HepG2 (cell line): Measurements from ENCODE around the gene ZBTB46. TPM values are rescaled to one million over a fixed set of nuclear protein-coding genes. Genes with fewer than 3 reads are reported as not detected.

Experiments used
- ATF6 ChIP-seq: sonication (generic); formaldehyde crosslinking; conservative IDR thresholded peaks from 2 replicates; pipeline ENCODE4 v1.4.0; 2020; ENCODE audit warnings: missing genetic modification reagents
- CHCHD3 ChIP-seq: sonication (generic); formaldehyde crosslinking; IDR thresholded peaks from 2 replicates; pipeline ENCODE4 v1.8.0; 2022; ENCODE audit warnings: mild to moderate bottlenecking, missing genetic modification reagents, moderate library complexity
- HNRNPL ChIP-seq: fragments of 200-400 bp; formaldehyde crosslinking; IDR thresholded peaks from 2 replicates; pipeline ENCODE4 v1.6.1; 2017; ENCODE audit warnings: mild to moderate bottlenecking, low read depth, low read length
- KAT8 ChIP-seq: IDR thresholded peaks from 2 replicates; pipeline ENCODE4 v1.6.1; 2016; ENCODE audit warnings: missing genetic modification reagents, missing compliant biosample characterization
- MATR3 ChIP-seq: sonication (generic); formaldehyde crosslinking; IDR thresholded peaks from 2 replicates; pipeline ENCODE4 v1.4.0; 2020; ENCODE audit warnings: missing genetic modification reagents
- MEF2D ChIP-seq: sonication (generic); formaldehyde crosslinking; IDR thresholded peaks from 2 replicates; pipeline ENCODE4 v1.5.1; 2020; ENCODE audit warnings: mild to moderate bottlenecking, missing genetic modification reagents
- MZF1 ChIP-seq: sonication (generic); formaldehyde crosslinking; IDR thresholded peaks from 2 replicates; pipeline ENCODE4 v1.8.1; 2023; ENCODE audit warnings: mild to moderate bottlenecking, missing genetic modification reagents, borderline replicate concordance
- RERE ChIP-seq: IDR thresholded peaks from 2 replicates; pipeline ENCODE4 v1.6.1; 2016; ENCODE audit warnings: low read depth, missing genetic modification reagents, missing compliant biosample characterization
- SAFB2 ChIP-seq: sonication (generic); formaldehyde crosslinking; IDR thresholded peaks from 2 replicates; pipeline ENCODE4 v1.5.1; 2020; ENCODE audit warnings: missing genetic modification reagents, low read depth, mild to moderate bottlenecking, borderline replicate concordance
- SRY ChIP-seq: sonication (generic); formaldehyde crosslinking; IDR thresholded peaks from 2 replicates; pipeline ENCODE4 v1.8.0; 2022; ENCODE audit warnings: mild to moderate bottlenecking, missing genetic modification reagents
- ZMYM4 ChIP-seq: sonication (generic); formaldehyde crosslinking; IDR thresholded peaks from 2 replicates; pipeline ENCODE4 v1.8.1; 2023; ENCODE audit warnings: mild to moderate bottlenecking, missing genetic modification reagents
- ZNF597 ChIP-seq: sonication (generic); formaldehyde crosslinking; IDR thresholded peaks from 2 replicates; pipeline ENCODE4 v1.5.0; 2020; ENCODE audit warnings: missing genetic modification reagents
- ZNF772 ChIP-seq: sonication (generic); formaldehyde crosslinking; IDR thresholded peaks from 2 replicates; pipeline ENCODE4 v1.5.0; 2020; ENCODE audit warnings: mild to moderate bottlenecking, missing genetic modification reagents
- polyA plus RNA-seq, 8 experiments: library from polyadenylated mRNA; depleted of rRNA in 3 of 8; stranded (reverse) in 7 of 8; unstranded in 1 of 8; fragments of >200 nt; fragmentation: Illumina TruSeq in 4 of 8; extraction: Trizol in 4 of 8; gene quantifications; 2 replicates each; pipeline versions ENCODE4 v1.2.1 to v1.2.3, GENCODE V29; 2011 to 2016; ENCODE audit warnings: low read depth in 4 of 8, missing spikeins in 1 of 8, mixed read lengths in 1 of 8; ENCODE audit not compliant: insufficient read depth in 1 of 8
- total RNA-seq, 5 experiments: library from RNA; depleted of rRNA; stranded (reverse); fragments of >200 nt; fragmentation: Illumina TruSeq; extraction: Trizol; gene quantifications; 2 replicates each; pipeline ENCODE4 v1.2.3, GENCODE V29; 2016; ENCODE audit warnings: low read depth in 1 of 5
- TF ChIP-seq, protein P1 (sequence below): sonication (generic); formaldehyde crosslinking; IDR thresholded peaks from 2 replicates; pipeline ENCODE4 v1.5.0; 2020; ENCODE audit warnings: missing genetic modification reagents, mild to moderate bottlenecking, borderline replicate concordance
- TF ChIP-seq, protein P2 (sequence below): sonication (generic); formaldehyde crosslinking; IDR thresholded peaks from 2 replicates; pipeline ENCODE4 v1.5.0; 2020; ENCODE audit warnings: mild to moderate bottlenecking, missing genetic modification reagents

ZBTB46 gene
- total and polyA plus RNA-seq, 2 of the 13 experiments (the other 11 are each of a cell fraction or from before 2014, with no cell fraction given), result 1.6 to 13.5 TPM

GRCh38 chr20:63739130-63740069, 91.7 kb downstream of the ZBTB46 start, which contains the start of gene SLC2A4RG (continued):
- TF ChIP-seq ATF6 (CRISPR knock-in tag), result peak; percentile 35; the same call in 1 of the 2 replicates
- TF ChIP-seq, protein P1, sequence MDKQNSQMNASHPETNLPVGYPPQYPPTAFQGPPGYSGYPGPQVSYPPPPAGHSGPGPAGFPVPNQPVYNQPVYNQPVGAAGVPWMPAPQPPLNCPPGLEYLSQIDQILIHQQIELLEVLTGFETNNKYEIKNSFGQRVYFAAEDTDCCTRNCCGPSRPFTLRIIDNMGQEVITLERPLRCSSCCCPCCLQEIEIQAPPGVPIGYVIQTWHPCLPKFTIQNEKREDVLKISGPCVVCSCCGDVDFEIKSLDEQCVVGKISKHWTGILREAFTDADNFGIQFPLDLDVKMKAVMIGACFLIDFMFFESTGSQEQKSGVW (CRISPR knock-in tag), result no peak
- TF ChIP-seq CHCHD3, result peak; percentile 64; the same call in 1 of the 2 replicates
- TF ChIP-seq KAT8 (CRISPR knock-in tag), result peak; percentile 82; the same call in 1 of the 2 replicates
- no peak for TF ChIP-seq ZNF597
- TF ChIP-seq, protein P2, sequence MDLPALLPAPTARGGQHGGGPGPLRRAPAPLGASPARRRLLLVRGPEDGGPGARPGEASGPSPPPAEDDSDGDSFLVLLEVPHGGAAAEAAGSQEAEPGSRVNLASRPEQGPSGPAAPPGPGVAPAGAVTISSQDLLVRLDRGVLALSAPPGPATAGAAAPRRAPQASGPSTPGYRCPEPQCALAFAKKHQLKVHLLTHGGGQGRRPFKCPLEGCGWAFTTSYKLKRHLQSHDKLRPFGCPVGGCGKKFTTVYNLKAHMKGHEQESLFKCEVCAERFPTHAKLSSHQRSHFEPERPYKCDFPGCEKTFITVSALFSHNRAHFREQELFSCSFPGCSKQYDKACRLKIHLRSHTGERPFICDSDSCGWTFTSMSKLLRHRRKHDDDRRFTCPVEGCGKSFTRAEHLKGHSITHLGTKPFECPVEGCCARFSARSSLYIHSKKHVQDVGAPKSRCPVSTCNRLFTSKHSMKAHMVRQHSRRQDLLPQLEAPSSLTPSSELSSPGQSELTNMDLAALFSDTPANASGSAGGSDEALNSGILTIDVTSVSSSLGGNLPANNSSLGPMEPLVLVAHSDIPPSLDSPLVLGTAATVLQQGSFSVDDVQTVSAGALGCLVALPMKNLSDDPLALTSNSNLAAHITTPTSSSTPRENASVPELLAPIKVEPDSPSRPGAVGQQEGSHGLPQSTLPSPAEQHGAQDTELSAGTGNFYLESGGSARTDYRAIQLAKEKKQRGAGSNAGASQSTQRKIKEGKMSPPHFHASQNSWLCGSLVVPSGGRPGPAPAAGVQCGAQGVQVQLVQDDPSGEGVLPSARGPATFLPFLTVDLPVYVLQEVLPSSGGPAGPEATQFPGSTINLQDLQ (CRISPR knock-in tag), result peak; percentile 92
- no peak for TF ChIP-seq MATR3
- TF ChIP-seq ZMYM4 (CRISPR knock-in tag), result peak; percentile 76
- no peak for TF ChIP-seq RERE (CRISPR knock-in tag)
- peak; percentile 72; the same call in 1 of the 2 replicates for TF ChIP-seq MEF2D (CRISPR knock-in tag)
- TF ChIP-seq HNRNPL, result peak; percentile 96
- no peak for TF ChIP-seq MZF1 (CRISPR knock-in tag)
- TF ChIP-seq SAFB2 (CRISPR knock-in tag), result peak; percentile 49; the same call in 1 of the 2 replicates
- peak; percentile 66; the same call in 1 of the 2 replicates for TF ChIP-seq SRY (CRISPR knock-in tag)
- peak; percentile 93 for TF ChIP-seq ZNF772 (CRISPR knock-in tag)
